ENCODE results near the gene BLOC1S6.

BLOC1S6 gene, protein sequence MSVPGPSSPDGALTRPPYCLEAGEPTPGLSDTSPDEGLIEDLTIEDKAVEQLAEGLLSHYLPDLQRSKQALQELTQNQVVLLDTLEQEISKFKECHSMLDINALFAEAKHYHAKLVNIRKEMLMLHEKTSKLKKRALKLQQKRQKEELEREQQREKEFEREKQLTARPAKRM

DNA sequence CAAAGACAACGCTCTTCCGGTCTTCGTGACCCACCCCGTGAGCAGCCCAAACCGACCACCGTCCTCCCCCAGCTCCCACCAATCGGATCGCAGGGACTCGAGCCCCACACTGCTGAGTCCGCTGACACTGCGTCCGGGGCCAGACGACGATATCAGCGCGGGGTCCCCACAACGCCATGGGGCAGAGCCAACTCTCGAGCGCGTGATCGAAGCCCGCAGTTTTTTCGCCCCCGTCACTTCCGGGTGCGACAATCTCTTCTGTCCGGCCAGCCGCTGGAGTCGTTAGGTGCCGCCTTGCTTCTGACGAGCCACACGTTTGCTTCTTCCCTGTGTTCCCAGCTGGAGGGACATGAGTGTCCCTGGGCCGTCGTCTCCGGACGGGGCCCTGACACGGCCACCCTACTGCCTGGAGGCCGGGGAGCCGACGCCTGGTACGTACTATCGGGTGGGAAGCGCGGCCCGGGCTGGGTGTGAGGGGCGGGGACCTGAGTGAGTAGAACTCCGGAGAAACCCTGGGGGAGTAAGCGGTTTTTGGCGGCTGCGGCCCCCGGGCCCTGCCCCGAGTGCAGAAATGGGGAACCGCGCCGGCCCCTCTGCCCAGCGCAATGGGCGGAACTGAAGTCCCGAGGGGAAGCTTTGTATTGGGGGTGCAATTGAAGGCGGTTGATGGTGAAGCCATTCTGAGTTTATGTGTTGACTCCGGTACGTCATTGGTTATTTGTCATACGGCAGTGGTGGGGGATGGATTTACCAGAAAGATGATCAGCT, at the start of gene BLOC1S6:
TSS of gene BLOC1S6 (plus strand) at position 285 of the 768 bp plus-strand sequence. CDS start at position 350, 65 bp downstream.
- peak; percentile 69 to 76 for DNase-seq (ENCODE audit: low read depth in 2 of 2)

- DNase-seq (ENCODE audit: low read depth in 2 of 2), result no peak
Observed at GRCh38 chr15:45539680-45540079, 47.5 kb upstream of the BLOC1S6 start.

GRCh38 chr15:45540531-45540930, 46.6 kb upstream of the BLOC1S6 start:
- no peak for DNase-seq (ENCODE audit: low read depth in 2 of 2)

DNA sequence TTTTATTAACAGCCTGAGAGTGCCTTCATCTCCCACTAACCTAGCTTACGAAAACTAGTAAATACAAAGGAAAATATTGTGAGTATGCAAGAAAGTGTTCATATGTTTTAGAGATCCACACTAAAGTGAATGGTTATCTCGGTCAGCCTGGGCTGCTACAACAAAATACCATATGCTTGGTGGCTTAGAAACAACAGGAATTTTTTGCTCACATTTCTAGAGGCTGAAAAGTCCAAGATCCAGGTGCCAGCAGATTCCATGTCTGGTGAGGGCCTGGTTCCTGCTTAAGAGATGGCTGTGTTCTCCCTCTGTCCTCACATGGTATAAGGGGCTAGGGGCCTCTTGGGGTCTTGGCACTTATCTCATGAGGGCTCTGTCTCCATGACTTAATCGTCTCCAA, 44.1 kb upstream of the BLOC1S6 start:
- DNase-seq (ENCODE audit: low read depth in 2 of 2), result no peak

DNA sequence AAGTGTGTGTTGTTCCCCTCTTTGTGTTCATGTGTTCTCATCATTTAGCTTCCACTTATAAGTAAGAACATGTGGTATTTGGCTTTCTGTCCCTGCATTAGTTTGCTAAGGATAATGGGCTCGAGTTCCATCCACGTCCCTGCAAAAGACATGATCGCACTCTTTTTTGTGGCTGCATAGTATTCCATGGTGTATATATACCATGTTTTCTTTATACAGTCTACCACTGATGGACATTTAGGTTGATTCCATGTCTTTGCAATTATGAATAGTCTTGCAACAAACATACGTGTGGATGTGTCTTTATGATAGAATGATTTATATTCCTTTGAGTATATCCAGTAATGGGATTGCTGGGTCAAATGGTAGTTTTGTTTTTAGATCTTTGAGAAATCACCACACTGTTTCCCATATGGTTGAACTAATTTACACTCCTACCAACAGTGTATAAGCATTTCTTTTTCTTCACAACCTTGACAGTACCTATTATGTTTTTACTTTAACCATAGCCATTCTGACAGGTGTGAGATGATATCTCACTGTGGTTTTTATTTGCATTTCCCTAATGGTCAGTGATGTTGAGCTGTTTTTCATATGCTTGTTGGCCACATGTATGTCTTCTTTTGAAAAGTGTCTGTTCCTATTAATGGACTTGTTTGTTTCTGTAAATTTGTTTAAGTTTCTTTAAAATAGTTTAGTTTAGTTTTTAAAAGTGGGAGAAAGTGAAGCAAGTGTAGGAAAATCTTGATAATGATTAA, 42.7 kb upstream of the BLOC1S6 start:
- DNase-seq (ENCODE audit: low read depth in 2 of 2), result no peak

DNA sequence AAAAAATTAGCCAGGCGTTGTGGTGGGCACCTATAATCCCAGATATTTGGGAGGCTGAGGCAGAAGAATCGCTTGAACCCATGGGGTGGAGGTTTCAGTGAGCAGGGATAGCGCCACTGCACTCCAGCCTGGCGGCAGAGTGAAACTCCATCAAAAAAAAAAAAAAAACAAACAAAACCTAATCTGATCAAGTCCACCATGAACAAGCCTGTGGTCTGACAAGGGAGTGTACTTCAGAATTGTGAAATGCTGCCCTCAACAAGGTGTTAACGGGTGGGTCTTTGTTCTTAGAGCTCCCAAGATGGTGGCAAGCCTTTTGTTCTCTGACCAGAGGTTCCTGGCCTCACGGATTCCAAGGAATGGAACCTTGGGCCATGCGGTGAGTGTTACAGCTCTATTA, 40.4 kb upstream of the BLOC1S6 start:
- DNase-seq (ENCODE audit: low read depth in 2 of 2), result no peak

DNA sequence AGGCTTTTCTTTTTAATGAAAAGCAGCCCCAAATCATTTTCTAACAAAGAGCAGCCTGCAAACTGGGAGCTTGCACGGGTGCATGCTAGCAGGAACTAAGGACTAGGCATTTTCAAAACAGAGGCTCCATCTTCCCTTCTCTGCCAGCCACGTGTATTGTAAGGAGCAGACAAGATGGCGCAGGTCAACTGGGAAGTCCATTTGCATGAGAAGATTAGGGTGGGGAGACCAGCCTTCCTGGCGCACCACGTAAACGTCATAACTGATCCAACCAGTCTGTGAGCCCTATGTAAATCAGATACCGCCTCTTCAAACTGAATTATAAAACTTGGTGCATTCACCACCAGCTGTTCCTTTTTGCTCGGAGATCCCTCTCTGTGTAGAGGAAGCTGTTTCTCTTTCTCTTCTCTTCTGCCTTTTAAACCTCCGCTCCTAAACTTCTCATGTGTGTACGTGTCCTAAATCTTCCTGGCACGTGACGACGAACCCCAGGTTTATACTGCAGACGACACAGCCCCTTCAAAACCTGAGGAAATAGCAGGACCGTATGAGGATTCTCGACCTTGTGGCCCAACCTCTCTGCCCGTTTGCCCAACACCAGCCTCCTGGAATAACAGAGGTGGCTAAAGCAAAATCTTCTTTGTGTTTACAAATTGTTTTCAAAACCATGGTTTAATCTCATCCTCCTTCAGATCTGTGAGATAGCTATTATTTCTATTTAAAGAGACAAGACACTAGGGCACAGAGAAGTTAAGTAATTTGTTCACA, 38.2 kb upstream of the BLOC1S6 start:
- DNase-seq (ENCODE audit: low read depth in 2 of 2), result no peak

GRCh38 chr15:45549541-45550220, 37.5 kb upstream of the BLOC1S6 start:
- no peak for DNase-seq (ENCODE audit: low read depth in 2 of 2)

DNA sequence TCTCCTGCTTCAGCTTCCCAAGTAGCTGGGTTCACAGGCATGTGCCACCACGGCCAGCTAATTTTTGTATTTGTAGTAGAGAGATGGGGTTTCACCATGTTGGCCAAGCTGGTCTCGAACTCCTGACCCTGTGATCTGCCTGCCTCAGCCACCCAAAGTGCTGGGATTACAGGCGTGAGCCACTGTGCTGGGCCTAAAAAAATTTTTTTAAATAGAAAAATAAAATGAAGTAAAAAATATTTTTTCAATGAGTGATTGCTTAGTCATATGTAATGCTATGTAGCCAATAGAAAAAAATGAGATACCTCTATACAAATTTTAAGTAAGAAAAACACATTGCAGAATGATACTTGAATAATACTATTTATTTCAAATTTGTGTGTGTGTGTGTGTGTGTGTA, 36.7 kb upstream of the BLOC1S6 start:
- no peak for DNase-seq (ENCODE audit: low read depth in 2 of 2)

DNA sequence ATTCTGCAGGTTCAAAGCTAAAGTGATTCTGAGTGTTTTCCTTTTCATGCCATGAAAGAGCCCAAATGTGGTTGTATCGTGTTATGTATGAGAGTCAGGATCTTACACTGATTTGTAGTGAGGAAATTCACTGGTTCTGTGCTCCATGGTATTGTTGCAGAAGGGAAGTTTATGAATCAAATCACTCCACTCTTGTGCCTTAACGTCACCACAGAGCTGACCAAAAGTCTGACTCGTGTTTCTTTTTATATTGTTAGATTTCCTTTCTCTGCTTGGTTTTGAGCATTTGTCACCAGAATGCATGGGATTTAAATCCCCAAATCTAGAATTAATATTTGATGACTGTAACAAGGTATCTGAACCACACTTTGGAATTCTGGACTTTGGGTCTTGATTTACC, 35.5 kb upstream of the BLOC1S6 start:
- DNase-seq (ENCODE audit: low read depth in 2 of 2), result no peak

DNA sequence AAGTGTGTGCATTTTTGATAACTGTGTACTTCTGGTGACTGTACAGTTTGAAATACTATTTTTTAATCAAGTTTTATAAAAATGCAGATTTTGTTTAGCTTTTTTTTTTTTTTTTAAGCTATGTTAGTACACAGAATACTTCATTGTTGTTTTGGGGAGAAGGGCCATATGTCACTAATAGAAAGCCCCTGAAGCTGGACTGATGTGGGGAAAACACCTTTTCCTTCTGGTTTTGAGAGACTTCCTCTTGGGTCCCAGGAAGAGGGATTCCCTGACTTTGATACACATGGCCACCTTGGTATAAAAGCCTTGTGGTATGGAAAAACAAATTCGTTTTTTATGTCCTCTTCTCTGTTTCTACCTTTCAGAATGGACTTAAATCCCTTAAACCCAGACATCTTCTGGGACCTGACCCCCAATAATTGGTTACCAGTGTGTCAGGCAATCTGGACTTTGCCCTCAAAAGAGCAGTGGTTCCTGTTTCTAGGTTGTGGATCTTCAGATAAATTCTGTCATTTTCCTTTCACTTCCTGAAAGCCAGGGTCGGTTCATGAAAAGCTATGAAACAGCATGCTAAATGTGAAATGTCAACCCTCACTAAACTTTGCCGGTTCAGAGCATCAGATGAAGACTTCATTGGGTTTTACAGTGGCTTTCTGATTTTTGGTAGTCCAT, 31.1 kb upstream of the BLOC1S6 start:
- DNase-seq (ENCODE audit: low read depth in 2 of 2), result no peak

- no peak for DNase-seq (ENCODE audit: low read depth in 2 of 2)
Observed at GRCh38 chr15:45572617-45573016, 14.6 kb upstream of the BLOC1S6 start.

- DNase-seq (ENCODE audit: low read depth in 2 of 2), result no peak
Observed at GRCh38 chr15:45573961-45574629, 13.1 kb upstream of the BLOC1S6 start.

GRCh38 chr15:45581919-45582318, 5.3 kb upstream of the BLOC1S6 start:
- no peak for DNase-seq (ENCODE audit: low read depth in 2 of 2)

- DNase-seq (ENCODE audit: low read depth in 2 of 2), result no peak
Observed at GRCh38 chr15:45583731-45584639, 3.2 kb upstream of the BLOC1S6 start.

- no peak for DNase-seq (ENCODE audit: low read depth in 2 of 2)
Observed at GRCh38 chr15:45585069-45585791, 1.9 kb upstream of the BLOC1S6 start.

DNA sequence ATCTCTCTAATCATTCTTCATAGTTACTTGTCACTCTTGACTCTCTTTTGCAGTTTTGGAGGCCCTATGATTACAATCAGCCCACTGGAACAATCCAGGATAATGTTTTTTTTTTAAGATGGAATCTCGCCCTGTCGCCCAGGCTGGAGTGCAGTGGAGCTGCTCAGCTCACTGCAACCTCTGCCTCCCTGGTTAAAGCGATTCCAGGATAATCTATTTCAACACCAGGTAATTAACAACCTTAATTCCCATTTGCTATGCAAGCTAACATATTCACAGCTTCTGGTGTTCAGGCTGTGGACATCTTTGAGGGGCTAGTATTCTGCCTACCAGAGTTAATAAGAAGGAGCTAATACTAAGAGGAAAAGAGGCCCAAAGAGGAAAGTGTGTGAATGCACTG, 1.1 kb upstream of the BLOC1S6 start:
- no peak for DNase-seq (ENCODE audit: low read depth in 2 of 2)

- no peak for DNase-seq (ENCODE audit: low read depth in 2 of 2)
Observed at GRCh38 chr15:45586601-45587094, 531 bp upstream of the BLOC1S6 start.

DNA sequence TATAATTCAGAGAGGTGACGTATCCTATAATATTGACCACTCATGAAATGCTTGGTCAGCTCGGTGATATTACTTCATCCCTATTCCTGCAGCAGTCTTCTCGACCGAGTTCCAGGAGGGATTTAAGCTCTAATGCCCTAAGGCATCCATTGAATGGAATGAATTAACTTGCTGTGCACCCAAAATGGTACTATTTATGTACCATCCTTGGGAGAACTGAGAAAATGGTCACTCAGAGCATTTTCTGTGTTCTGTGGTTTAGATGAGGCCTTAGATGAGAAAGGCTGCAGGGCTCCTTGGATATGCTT, 638 bp downstream of the BLOC1S6 start:
- DNase-seq (ENCODE audit: low read depth in 2 of 2), result no peak
